LNCaP clone FGC (cell line): ENCODE results near the gene RAB6C.
"Not testable (repeated sequence)": the region's sequence is repeated elsewhere in the genome, so short reads cannot be mapped to it uniquely, and the experiment has no call there.

Source experiments
- DNase-seq: peaks from one replicate; pipeline ENCODE4 v3.0.0-alpha.2; 2011; ENCODE audit warnings: low read depth
- H3K4me3 ChIP-seq: 2 replicates; pipeline ENCODE4 v1.5.1; 2011; ENCODE audit warnings: mild to moderate bottlenecking, low read depth, low read length, control low read depth
- TF ChIP-seq, protein P1 (sequence below): IDR thresholded peaks from 2 replicates; pipeline ENCODE4 v1.5.1; 2012; ENCODE audit warnings: mild to moderate bottlenecking; ENCODE audit not compliant: control insufficient read depth, insufficient read depth; ENCODE audit errors: extremely low read depth

The RAB6C gene

GRCh38 chr2:129957891-129958290, 21.6 kb upstream of the RAB6C start:
- peak; percentile 51 for DNase-seq
- no peak overlapping the region for H3K4me3 ChIP-seq
- TF ChIP-seq, protein P1, sequence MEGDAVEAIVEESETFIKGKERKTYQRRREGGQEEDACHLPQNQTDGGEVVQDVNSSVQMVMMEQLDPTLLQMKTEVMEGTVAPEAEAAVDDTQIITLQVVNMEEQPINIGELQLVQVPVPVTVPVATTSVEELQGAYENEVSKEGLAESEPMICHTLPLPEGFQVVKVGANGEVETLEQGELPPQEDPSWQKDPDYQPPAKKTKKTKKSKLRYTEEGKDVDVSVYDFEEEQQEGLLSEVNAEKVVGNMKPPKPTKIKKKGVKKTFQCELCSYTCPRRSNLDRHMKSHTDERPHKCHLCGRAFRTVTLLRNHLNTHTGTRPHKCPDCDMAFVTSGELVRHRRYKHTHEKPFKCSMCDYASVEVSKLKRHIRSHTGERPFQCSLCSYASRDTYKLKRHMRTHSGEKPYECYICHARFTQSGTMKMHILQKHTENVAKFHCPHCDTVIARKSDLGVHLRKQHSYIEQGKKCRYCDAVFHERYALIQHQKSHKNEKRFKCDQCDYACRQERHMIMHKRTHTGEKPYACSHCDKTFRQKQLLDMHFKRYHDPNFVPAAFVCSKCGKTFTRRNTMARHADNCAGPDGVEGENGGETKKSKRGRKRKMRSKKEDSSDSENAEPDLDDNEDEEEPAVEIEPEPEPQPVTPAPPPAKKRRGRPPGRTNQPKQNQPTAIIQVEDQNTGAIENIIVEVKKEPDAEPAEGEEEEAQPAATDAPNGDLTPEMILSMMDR, result no peak

DNA sequence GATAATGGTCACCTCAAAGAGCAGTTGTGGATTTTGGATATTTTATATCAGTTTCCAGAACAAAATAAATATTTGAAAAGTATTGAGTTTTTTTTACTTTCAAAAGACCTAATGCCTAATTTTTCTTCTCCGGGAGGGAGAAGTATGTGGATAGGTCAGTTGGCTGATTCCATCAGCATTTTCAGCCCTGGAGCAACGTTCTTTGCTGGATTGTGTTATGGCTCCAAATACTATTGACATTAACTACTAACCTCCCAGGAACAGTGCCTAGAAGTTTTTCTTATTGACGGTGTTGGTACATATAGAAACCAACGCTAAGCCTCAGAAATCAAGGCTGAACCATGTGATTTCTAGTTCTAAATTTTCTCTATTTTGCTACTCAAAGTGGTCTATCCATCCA, 20.7 kb upstream of the RAB6C start:
- not testable (repeated sequence) for H3K4me3 ChIP-seq, DNase-seq

DNA sequence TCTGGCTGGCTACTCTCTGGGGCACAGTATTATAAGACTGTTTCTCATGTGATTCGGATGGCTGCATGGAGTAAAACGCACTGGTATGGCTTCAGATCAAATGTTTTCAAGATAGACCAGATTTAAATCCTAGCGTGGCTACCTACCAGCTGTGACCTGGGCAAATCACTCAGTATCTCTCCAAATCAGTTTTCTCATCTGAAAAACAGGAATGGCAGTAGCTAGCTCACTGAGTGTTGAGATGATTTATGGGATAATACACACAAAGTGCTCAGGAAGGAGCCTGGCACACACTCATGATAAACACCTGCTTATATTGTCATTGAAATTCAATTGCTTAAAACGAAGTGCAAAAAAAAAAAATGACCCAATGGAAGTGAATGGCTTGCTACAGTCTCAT, 10.9 kb upstream of the RAB6C start:
- H3K4me3 ChIP-seq, result not testable (repeated sequence)
- peak; percentile 87 for DNase-seq

DNA sequence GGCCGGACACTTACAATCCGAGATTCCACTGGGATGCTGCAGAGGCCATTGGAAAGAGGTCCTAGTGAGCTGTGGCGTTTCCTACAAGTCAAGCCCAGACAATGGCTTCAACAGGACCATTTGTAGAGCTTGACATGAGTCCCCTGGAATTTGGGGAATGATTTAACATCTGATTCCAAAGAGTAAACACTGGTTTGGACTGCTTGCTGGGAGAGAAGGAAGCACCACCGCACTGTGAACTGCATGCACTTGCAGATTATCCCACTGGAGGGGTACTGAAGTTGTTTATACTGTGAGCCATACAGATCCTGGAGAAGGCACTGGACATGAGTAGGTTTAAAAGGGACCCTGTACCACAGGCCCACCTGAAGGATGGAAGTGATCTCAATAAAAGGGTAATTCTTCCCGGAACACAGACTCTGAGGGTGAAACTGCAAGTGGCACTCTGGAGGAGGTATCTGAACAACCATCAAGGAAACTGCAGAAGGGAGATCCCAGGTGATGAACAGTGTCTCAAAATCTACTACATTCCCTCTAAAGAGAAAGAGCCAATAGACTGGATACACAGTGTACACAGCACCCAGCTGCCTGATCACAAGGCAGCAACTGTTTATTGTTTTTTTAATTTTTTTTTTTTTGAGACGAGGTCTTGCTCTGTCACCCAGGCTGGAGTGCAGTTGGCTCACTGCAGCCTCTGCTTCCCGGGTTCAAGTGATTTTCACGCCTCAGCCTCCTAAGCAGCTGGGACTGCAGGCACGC, 4.3 kb upstream of the RAB6C start:
- H3K4me3 ChIP-seq, result no peak overlapping the region
- no peak for DNase-seq
- TF ChIP-seq, protein P1, result no peak

DNA sequence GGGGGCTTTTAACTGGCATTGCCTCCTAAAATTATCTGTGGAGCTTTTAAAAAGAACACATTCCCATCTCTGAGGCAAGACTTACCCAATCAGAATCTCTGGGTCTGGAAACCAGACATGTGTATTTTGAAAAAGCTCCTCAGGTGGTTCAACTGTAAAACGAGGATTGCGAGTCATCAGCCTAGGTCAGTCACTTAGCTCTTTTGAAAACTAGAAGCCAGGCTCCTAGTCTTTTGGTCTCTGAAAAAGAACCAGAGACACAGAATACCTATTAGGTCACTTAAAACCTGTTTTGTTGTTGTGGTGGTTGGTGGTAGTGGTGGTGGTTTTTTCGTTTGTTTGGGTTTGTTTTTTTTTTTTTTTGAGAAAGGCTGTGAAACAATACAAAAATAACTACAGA, 2.5 kb upstream of the RAB6C start:
- not testable (repeated sequence) for DNase-seq, H3K4me3 ChIP-seq

DNA sequence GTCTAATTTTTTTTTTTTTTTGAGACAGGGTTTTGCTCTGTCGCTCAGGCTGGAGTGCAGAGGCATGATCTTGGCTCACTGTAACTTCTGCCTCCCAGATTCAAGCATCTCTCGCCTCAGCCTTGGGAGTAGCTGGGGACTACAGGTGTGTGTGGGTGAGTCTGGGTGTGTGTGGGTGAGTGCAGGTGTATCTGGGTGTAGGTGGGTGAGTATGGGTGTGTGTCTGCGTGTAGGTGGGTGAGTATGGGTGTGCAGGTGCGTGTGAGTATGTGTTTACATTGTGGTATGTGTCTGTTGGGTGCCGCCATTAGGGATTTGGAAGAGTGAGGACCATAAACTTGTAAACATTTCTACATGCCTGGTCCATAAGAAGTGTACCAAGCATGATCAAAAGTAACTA, 1.5 kb upstream of the RAB6C start:
- no peak overlapping the region for H3K4me3 ChIP-seq

GRCh38 chr2:129980246-129980645, 780 bp downstream of the RAB6C start:
- H3K4me3 ChIP-seq, result peak overlapping the region; percentile 62
- not testable (repeated sequence) for DNase-seq

More for the DNA sequence above, 1.5 kb upstream of the RAB6C start:
- no peak for DNase-seq
- TF ChIP-seq, protein P1, result no peak

- peak overlapping the region; percentile 27; the same call in 1 of the 2 replicates for H3K4me3 ChIP-seq
- not testable (repeated sequence) for DNase-seq
Measured at GRCh38 chr2:129981689-129982088, 2.2 kb downstream of the RAB6C start.

- TF ChIP-seq, protein P1, result no peak
- no peak overlapping the region for H3K4me3 ChIP-seq
- DNase-seq, result no peak
Measured at GRCh38 chr2:129984426-129984825, 5.0 kb downstream of the RAB6C start.

- not testable (repeated sequence) for H3K4me3 ChIP-seq, DNase-seq
Measured at GRCh38 chr2:129992415-129993006, 13.0 kb downstream of the RAB6C start.

DNA sequence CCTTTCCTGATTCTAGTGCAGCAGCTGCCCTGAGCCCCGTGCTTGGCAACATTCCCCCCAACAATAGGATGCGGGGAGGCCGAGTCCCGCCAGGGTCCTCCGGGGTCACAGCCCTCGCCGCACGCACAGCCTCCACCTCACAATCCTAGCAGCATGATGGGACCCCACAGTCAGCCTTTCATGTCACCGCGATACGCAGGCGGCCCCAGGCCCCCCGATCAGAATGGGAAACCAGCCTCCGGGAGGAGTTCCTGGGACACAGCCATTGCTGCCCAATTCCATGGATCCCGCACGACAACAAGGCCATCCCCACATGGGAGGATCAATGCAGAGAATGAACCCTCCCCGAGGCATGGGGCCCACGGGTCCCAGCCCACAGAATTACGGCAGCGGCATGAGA, 13.7 kb downstream of the RAB6C start:
- not testable (repeated sequence) for H3K4me3 ChIP-seq, DNase-seq

DNA sequence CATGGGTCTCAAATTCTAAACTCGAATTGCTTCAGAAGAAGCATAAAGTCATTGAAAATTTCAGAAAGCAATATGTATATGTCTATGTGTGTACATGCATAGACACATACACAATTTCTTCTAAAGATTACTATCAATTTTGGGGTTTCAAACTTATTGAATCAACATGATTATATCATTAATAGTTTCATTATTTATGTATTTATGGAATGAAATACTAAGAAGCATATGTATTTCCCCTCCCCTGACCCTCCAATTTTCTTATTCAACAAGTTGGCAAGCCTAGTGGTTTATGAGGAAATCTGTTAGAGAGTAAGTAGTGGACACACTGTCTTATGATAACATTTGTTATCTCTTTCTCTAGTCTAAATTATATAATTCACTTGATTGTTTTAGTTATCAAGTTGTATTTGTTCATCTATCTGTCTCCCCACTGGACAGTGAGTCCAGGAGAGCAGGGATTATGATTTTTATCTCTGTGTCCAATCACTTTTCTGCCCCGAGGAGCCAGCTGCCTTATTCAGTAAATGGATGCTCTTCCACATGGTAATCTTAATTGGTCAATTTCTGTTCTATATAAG, 17.3 kb downstream of the RAB6C start:
- H3K4me3 ChIP-seq, DNase-seq: not testable (repeated sequence)

DNA sequence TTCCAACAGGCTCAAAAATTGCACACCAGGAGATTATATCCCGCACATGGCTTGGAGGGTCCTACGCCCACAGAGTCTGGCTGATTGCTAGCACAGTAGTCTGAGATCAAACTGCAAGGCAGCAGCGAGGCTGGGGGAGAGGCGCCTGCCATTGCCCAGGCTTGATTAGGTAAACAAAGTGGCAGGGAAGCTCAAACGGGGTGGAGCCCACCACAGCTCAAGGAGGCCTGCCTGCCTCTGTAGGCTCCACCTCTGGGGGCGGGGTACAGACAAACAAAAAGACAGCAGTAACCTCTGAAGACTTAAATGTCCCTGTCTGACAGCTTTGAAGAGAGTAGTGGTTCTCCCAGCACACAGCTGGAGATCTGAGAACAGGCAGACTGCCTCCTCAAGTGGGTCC, 19.3 kb downstream of the RAB6C start:
- DNase-seq, H3K4me3 ChIP-seq: not testable (repeated sequence)

GRCh38 chr2:130005862-130006261, 26.4 kb downstream of the RAB6C start:
- not testable (repeated sequence) for DNase-seq, H3K4me3 ChIP-seq

DNA sequence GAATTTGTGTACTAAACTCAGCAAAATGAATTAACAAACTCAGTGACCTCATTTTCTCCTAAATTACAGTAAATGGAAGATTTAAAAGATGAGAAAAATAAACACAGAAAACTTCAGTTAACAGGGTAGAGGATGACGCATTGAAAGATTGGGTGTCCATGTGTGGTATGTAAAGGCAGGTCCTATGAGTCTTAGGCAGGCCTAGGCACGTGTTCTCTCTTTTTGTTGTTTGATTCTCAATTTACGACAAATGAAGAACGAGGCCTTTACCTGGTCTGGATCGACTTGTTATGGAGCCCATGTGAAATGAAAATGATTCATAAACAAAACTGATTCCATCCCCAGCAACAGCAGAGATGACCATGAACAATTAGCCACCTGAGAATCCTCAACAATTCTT, 37.2 kb downstream of the RAB6C start:
- DNase-seq, H3K4me3 ChIP-seq: not testable (repeated sequence)
